GM12873 (cell line): ENCODE results near the gene TCF19.
A peak's percentile ranks its signal among the peaks of the same experiment; 100 is the strongest.

Experiments used
- TF ChIP-seq, protein P1 (sequence below): IDR thresholded peaks from 2 replicates; pipeline ENCODE4 v1.5.1; 2012; ENCODE audit warnings: low read depth, mild to moderate bottlenecking, moderate library complexity, low read length, control low read depth; ENCODE audit not compliant: insufficient read depth; ENCODE audit errors: missing control alignments

TCF19 gene

GRCh38 chr6:31114970-31115849, 43.2 kb upstream of the TCF19 start:
- TF ChIP-seq, protein P1, sequence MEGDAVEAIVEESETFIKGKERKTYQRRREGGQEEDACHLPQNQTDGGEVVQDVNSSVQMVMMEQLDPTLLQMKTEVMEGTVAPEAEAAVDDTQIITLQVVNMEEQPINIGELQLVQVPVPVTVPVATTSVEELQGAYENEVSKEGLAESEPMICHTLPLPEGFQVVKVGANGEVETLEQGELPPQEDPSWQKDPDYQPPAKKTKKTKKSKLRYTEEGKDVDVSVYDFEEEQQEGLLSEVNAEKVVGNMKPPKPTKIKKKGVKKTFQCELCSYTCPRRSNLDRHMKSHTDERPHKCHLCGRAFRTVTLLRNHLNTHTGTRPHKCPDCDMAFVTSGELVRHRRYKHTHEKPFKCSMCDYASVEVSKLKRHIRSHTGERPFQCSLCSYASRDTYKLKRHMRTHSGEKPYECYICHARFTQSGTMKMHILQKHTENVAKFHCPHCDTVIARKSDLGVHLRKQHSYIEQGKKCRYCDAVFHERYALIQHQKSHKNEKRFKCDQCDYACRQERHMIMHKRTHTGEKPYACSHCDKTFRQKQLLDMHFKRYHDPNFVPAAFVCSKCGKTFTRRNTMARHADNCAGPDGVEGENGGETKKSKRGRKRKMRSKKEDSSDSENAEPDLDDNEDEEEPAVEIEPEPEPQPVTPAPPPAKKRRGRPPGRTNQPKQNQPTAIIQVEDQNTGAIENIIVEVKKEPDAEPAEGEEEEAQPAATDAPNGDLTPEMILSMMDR, result peak; percentile 13

- TF ChIP-seq, protein P1, result no peak
These were observed 42.3 kb upstream of the TCF19 start for GRCh38 chr6:31115941-31116560.

DNA sequence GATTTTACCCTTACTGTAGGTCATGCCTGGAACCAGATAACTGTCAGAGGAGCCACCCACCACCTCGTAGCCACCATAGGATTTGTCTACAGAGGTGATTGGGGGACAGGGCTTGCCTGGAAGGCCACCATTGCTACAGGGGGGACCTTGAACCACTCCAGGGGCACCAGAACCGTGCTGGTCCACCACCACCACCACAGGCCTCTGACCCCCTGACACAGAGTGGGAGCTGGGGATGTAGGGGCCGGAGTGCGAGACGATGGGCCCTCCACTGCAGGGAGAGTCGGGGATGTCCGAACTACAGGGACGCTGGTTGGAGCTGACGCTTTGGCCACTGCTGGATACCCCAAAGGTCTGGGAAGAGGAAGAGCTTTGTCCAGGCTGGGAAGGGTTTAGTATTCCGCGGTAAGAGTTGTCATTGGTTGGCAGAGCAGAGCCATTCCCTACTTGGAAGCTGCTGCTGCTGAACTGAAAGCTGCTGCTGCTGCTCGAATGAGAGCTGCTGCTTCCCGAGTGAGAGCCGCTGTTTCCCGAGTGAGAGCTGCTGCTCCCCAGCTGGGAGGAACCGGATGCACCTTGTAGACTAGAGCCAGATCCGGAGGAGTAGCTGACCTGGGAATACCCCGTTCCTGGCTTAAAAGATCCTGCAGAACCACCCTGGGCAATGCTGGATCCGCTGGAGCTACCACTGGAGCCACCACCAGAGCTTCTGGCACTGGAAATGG, 41.6 kb upstream of the TCF19 start:
- TF ChIP-seq, protein P1, result no peak

GRCh38 chr6:31118178-31118577, 40.2 kb upstream of the TCF19 start:
- TF ChIP-seq, protein P1, result no peak

GRCh38 chr6:31120151-31120915, 38.1 kb upstream of the TCF19 start, which contains the start of gene CDSN:
CDSN (minus strand) TSS chr6:31120446; CDS start chr6:31120419, 27 bp downstream.
- TF ChIP-seq, protein P1, result no peak

- TF ChIP-seq, protein P1, result no peak
These were observed 37.1 kb upstream of the TCF19 start for GRCh38 chr6:31121131-31121790.
